ENCODE data around the gene NRSN2.

GRCh38 chr20:376089-376488 lies 29.2 kb downstream of the NRSN2 start:
- TF ChIP-seq, protein P1, sequence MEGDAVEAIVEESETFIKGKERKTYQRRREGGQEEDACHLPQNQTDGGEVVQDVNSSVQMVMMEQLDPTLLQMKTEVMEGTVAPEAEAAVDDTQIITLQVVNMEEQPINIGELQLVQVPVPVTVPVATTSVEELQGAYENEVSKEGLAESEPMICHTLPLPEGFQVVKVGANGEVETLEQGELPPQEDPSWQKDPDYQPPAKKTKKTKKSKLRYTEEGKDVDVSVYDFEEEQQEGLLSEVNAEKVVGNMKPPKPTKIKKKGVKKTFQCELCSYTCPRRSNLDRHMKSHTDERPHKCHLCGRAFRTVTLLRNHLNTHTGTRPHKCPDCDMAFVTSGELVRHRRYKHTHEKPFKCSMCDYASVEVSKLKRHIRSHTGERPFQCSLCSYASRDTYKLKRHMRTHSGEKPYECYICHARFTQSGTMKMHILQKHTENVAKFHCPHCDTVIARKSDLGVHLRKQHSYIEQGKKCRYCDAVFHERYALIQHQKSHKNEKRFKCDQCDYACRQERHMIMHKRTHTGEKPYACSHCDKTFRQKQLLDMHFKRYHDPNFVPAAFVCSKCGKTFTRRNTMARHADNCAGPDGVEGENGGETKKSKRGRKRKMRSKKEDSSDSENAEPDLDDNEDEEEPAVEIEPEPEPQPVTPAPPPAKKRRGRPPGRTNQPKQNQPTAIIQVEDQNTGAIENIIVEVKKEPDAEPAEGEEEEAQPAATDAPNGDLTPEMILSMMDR (IDR thresholded peaks at IDR 0.05), result no peak
- TF ChIP-seq EP300 (IDR thresholded peaks at IDR 0.05) (no peak), POLR2A (IDR thresholded peaks at IDR 0.05) (no peak)
